Common myeloid progenitor, CD34-positive (primary cell): Measurements from ENCODE around the gene EDEM3.

Experiments
- CTCF ChIA-PET: fragments of 350-600 bp; sonication (Branson Sonifier 250); formaldehyde crosslinking; loops from one replicate; lab custom pipeline; 2021; ENCODE audit warnings: antibody characterized with exemption; lab: Charles Lee
- POLR2A ChIA-PET: fragments of 350-600 bp; sonication (Branson Sonifier 250); formaldehyde crosslinking; loops from one replicate; lab custom pipeline; 2021; ENCODE audit warnings: antibody characterized with exemption; lab: Charles Lee
- DNase-seq, 3 donors: peaks; one replicate each; pipeline versions ENCODE4 v3.0.0 to v3.0.0-alpha.2; 2013
- H3K27ac ChIP-seq, 2 experiments: 1 replicate in 1 of 2; 2 replicates in 1 of 2; pipeline ENCODE4 v1.7.0; 2013; ENCODE audit warnings: inconsistent platforms in 2 of 2, low read length in 2 of 2, mild to moderate bottlenecking in 2 of 2, low read depth in 1 of 2, moderate library complexity in 1 of 2; ENCODE audit not compliant: severe bottlenecking in 2 of 2, insufficient read depth in 1 of 2, poor library complexity in 1 of 2
- H3K27me3 ChIP-seq, 5 experiments: replicated peaks in 2 of 5; 1 replicate in 3 of 5; 2 replicates in 2 of 5; pipeline versions ENCODE4 v1.6.1 to v1.7.0; 2013; ENCODE audit warnings: low read length in 4 of 5, mild to moderate bottlenecking in 2 of 5, moderate library complexity in 2 of 5, inconsistent platforms in 1 of 5; ENCODE audit not compliant: insufficient read depth in 5 of 5, control insufficient read depth in 4 of 5
- H3K36me3 ChIP-seq, 4 experiments: 1 replicate in 2 of 4; 2 replicates in 2 of 4; pipeline versions ENCODE4 v1.6.1 to v1.7.0; 2013; ENCODE audit warnings: low read length in 3 of 4, control low read depth in 1 of 4, mild to moderate bottlenecking in 1 of 4; ENCODE audit not compliant: control insufficient read depth in 4 of 4, insufficient read depth in 4 of 4
- H3K4me1 ChIP-seq, 4 experiments: 1 replicate in 3 of 4; 2 replicates in 1 of 4; pipeline versions ENCODE4 v1.6.1 to v1.7.1; 2013; ENCODE audit warnings: low read length in 3 of 4, mild to moderate bottlenecking in 3 of 4, control low read depth in 1 of 4, inconsistent platforms in 1 of 4, moderate library complexity in 1 of 4; ENCODE audit not compliant: control insufficient read depth in 4 of 4, insufficient read depth in 4 of 4; ENCODE audit errors: control extremely low read depth in 1 of 4
- H3K4me3 ChIP-seq, 7 experiments: 1 replicate in 4 of 7; 2 replicates in 3 of 7; pipeline versions ENCODE4 v1.5.1 to v1.7.0; 2013; ENCODE audit warnings: mild to moderate bottlenecking in 7 of 7, low read length in 6 of 7, moderate library complexity in 6 of 7, inconsistent platforms in 2 of 7, low read depth in 2 of 7, control low read depth in 1 of 7; ENCODE audit not compliant: insufficient read depth in 4 of 7, control insufficient read depth in 1 of 7; ENCODE audit errors: extremely low read depth in 1 of 7
- H3K9me3 ChIP-seq, 5 experiments: 1 replicate in 4 of 5; 2 replicates in 1 of 5; pipeline versions ENCODE4 v1.6.1 to v1.7.1; 2013; ENCODE audit warnings: low read length in 4 of 5, mild to moderate bottlenecking in 2 of 5, inconsistent platforms in 1 of 5, low read depth in 1 of 5, moderate library complexity in 1 of 5; ENCODE audit not compliant: control insufficient read depth in 4 of 5, insufficient read depth in 2 of 5; ENCODE audit errors: control extremely low read depth in 1 of 5
- WGBS: methylation state at CpG from one replicate; pipeline ENCODE4 v1.1.5; 2013; ENCODE audit not compliant: insufficient coverage; 5-methylcytosine and 5-hydroxymethylcytosine counted together

The EDEM3 gene

GRCh38 chr1:184800876-184801275 is 46.2 kb upstream of the EDEM3 start:
- Histone ChIP-seq H3K27ac (no peak overlapping the region), H3K9me3 (no peaks in the 10 kb centered on the region), H3K36me3 (peaks cover 4 to 32% (median 14%) of the 10 kb centered on the region in 4 experiments), H3K27me3 (no peaks in the 10 kb centered on the region), H3K4me1 (peaks cover under 1 to 3% (median 2%) of the 10 kb centered on the region in 4 experiments), H3K4me3 (no peak overlapping the region)
- DNase-seq: no peak
- WGBS: 100% methylated on average over 2 of the region's 3 CpGs
- CTCF ChIA-PET: interaction anchor here (1.4 kb wide), 1 partner anchor 369 kb away, joined by 6 read pairs; no protein-coding TSS in a partner anchor
- POLR2A ChIA-PET: no interaction called here

DNA sequence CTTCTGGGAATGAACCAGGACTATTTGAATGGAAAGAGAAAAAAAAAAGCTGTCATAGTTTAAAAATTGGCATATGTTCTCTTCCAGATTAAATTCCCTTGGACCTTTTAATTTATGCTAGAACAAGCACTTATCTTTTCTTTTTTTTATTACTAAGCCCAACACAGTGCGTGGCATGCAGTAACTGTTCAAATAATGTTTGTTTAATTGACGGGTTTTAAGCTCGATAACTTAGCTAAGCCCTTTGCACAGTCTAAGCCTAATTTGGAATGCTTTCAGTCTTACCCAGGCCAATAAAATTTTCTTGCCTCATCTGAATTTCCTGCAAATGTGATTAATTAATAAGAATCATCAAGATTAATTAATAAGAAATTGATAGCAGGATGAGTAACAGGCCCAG is 39.3 kb upstream of the EDEM3 start:
- H3K4me1 ChIP-seq: peaks cover 5 to 33% (median 21%) of the 10 kb centered on the region in 4 experiments
- H3K27ac ChIP-seq: no peak overlapping the region
- ChIA-PET CTCF (interaction anchor here (0.7 to 5.3 kb wide), 3 partner anchors 13 to 376 kb away, joined by 3 to 37 read pairs (median 3); no protein-coding TSS in a partner anchor), POLR2A (interaction anchor here (0.6 kb wide), 1 partner anchor 35 kb away, joined by 3 read pairs; no protein-coding TSS in a partner anchor)
- H3K9me3 ChIP-seq: no peaks in the 10 kb centered on the region
- no peak for DNase-seq
- 100% methylated on average over 1 of the region's 3 CpGs for WGBS
- H3K36me3 ChIP-seq: peaks cover 4 to 12% (median 8%) of the 10 kb centered on the region in 4 experiments
- H3K4me3 ChIP-seq: no peak overlapping the region
- no peaks in the 10 kb centered on the region for H3K27me3 ChIP-seq

DNA sequence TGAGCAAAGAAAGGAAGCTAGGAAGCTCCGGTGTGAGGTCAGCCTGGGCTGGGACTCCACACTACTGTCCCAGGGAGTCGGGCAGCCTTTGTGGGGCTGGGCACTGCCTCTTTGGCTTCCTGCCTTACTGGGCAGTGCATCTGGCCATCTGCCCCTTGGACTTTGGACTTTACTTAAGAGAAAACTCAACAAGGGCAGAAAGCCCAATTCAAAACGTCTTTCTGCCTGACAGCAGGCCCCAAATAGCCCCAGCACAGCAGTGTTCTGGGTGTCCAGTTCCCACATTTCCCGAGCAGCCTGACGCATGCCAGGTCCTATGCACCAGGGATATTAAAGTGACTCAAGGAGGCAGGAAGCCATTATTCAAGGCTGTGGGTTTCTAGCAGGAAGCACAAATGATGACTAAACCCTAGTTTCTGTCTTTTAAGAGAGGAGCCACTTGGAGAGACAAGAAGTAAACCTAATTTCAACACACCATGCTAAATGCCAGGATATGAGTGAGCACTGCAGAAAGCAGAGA is 37.9 kb upstream of the EDEM3 start:
- H3K4me1 ChIP-seq: peaks cover 5 to 34% (median 21%) of the 10 kb centered on the region in 4 experiments
- POLR2A ChIA-PET: no interaction called here
- H3K9me3 ChIP-seq: no peaks in the 10 kb centered on the region
- 18% methylated on average over 4 of the region's 5 CpGs for WGBS
- H3K4me3 ChIP-seq: peak overlapping the region in 2 of 7 experiments; percentile 17 to 43
- DNase-seq: peak; percentile 78 to 95 (median 90)
- H3K36me3 ChIP-seq: peaks cover 2 to 12% (median 7%) of the 10 kb centered on the region in 4 experiments
- no peaks in the 10 kb centered on the region for H3K27me3 ChIP-seq
- H3K27ac ChIP-seq: peak overlapping the region; percentile 39 to 48
- CTCF ChIA-PET: interaction anchor here (1.0 to 5.3 kb wide), 2 partner anchors 14 to 187 kb away, joined by 4 to 37 read pairs; no protein-coding TSS in a partner anchor

- WGBS: 100% methylated on average over 1 of the region's 2 CpGs
- Histone ChIP-seq H3K36me3 (peaks cover 2 to 12% (median 4%) of the 10 kb centered on the region in 4 experiments), H3K9me3 (no peaks in the 10 kb centered on the region), H3K4me3 (no peak overlapping the region), H3K27me3 (no peaks in the 10 kb centered on the region), H3K4me1 (peaks cover 5 to 38% (median 22%) of the 10 kb centered on the region in 4 experiments), H3K27ac (no peak overlapping the region)
- CTCF ChIA-PET: interaction anchor here (0.9 to 1.3 kb wide), 2 partner anchors 29 to 30 kb away, joined by 3 read pairs; no protein-coding TSS in a partner anchor
- DNase-seq: peak in 1 of 3 donors; percentile 13
- POLR2A ChIA-PET: no interaction called here
These were observed 36.9 kb upstream of the EDEM3 start for GRCh38 chr1:184791550-184791900.

DNA sequence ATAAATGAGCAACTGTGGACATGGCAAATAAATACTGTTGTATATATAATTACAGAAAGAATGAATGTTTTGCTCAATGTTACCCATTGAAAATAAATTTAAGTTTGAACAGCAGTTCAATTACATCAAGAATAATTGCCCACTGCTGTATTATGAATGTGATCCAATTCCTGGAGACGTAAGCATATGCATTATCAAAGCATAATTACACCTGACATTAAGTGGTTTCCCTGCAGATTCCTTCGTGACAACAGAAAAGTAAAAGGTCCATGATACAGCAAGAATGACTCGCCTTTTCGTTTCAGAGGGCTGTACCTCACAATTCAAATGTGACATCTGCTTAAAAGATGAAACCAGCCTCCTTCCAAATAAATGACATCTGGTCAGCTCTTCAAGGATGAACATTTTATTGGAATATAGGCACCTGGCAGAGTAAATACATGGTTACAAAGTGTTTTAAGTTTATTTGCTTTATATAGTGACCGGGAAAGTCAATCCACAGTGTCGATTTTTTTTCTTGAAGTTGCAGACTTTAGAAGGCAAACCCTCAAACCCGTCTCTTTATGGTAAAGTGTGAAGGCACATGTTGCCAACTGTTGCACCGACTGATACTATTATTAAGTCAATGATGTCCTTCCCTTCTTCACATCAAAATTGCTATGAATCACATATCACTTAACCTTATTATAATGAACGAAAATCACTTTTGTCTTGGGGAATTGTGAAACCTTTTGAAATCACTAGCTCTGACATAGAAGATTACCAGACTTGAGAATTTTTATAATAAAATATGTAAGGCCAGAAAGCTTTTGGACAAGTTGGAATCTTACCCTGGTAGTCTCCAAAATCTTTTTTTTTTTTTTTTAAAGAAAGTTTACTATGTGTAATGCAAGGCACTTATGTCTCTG is 36.2 kb upstream of the EDEM3 start:
- no peak overlapping the region for H3K4me3 ChIP-seq
- peaks cover 5 to 40% (median 23%) of the 10 kb centered on the region in 4 experiments for H3K4me1 ChIP-seq
- no peak overlapping the region for H3K27ac ChIP-seq
- ChIA-PET CTCF (interaction anchor here (1.3 kb wide), 1 partner anchor 30 kb away, joined by 3 read pairs; no protein-coding TSS in a partner anchor), POLR2A (no interaction called here)
- no peaks in the 10 kb centered on the region for H3K27me3 ChIP-seq
- H3K36me3 ChIP-seq: peaks cover 2 to 7% (median 4%) of the 10 kb centered on the region in 4 experiments
- H3K9me3 ChIP-seq: no peaks in the 10 kb centered on the region
- DNase-seq: no peak
- WGBS: 95% methylated on average over 7 of the region's 9 CpGs

- no peak for DNase-seq
- ChIA-PET CTCF (no interaction called here), POLR2A (no interaction called here)
- H3K4me1 ChIP-seq: peaks cover 5 to 40% (median 23%) of the 10 kb centered on the region in 4 experiments
- H3K9me3 ChIP-seq: peaks cover 0 to 7% (median under 1%) of the 10 kb centered on the region in 5 experiments
- H3K27me3 ChIP-seq: no peaks in the 10 kb centered on the region
- H3K27ac ChIP-seq: no peak overlapping the region
- H3K36me3 ChIP-seq: peaks cover under 1 to 3% (median 2%) of the 10 kb centered on the region in 4 experiments
- no peak overlapping the region for H3K4me3 ChIP-seq
- WGBS: 88% methylated on average over 1 of the region's 2 CpGs
These were observed 35.2 kb upstream of the EDEM3 start for GRCh38 chr1:184789884-184790283.
